K562 (cell line): ENCODE results near the gene C1orf74. TPM values are rescaled to one million over a fixed set of nuclear protein-coding genes. Genes with fewer than 3 reads are reported as not detected.

ENCODE experiments used
- ATAC-seq: fragments of 200-7000 bp; cut with Tn5 transposase; 3 replicates; pipeline ENCODE4 v1.9.1; 2020; ENCODE audit warnings: moderate library complexity
- BruUV-seq: library from RNA; stranded (reverse); fragments of 400-500 nt; replicated peaks from 2 replicates; lab custom pipeline; 2021; lab: Mats Ljungman, UMichigan
- CTCF ChIA-PET: fragments of 300-600 bp; formaldehyde crosslinking; extraction: SDS; loops from one replicate; lab custom pipeline; 2021; ENCODE audit warnings: low intra/inter-chr PET ratio; lab: Yijun Ruan, JAX
- POLR2A ChIA-PET: fragments of 300-600, 350-650 bp; sonication (Branson Sonifier 250); formaldehyde crosslinking; extraction: SDS; loops from one replicate; lab custom pipeline; 2021; ENCODE audit warnings: antibody characterized with exemption, inconsistent platforms; lab: Yijun Ruan, JAX
- DNase-seq, 4 experiments: peaks; one replicate each; pipeline versions ENCODE4 v3.0.0 to v3.0.0-alpha.2; 2011 to 2018; ENCODE audit warnings: low spot score in 3 of 4, mixed read lengths in 3 of 4; ENCODE audit errors: extremely low read depth in 1 of 4
- FAIRE-seq: peaks from 2 replicates; lab custom pipeline; 2011; peaks lifted over from hg19 to GRCh38; lab: Jason Lieb, UNC
- H2AFZ ChIP-seq: 2 replicates; pipeline ENCODE4 v1.6.0; 2011; ENCODE audit warnings: low read depth, low read length, control low read depth, inconsistent platforms
- H3K27ac ChIP-seq: fragments of 200-600 bp; 3 replicates; pipeline ENCODE4 v1.8.0; 2011; ENCODE audit warnings: low read depth, mild to moderate bottlenecking, control low read depth, inconsistent platforms, low read length, moderate library complexity, mixed read lengths; ENCODE audit errors: extremely low read depth
- H3K27me3 ChIP-seq, 2 experiments: fragments of 300-600 bp in 1 of 2; 2 replicates in 1 of 2; 3 replicates in 1 of 2; pipeline versions ENCODE4 v1.6.0 to v1.8.0; 2011; ENCODE audit warnings: inconsistent platforms in 2 of 2, low read length in 2 of 2, mild to moderate bottlenecking in 1 of 2, mixed read lengths in 1 of 2, moderate library complexity in 1 of 2; ENCODE audit not compliant: control insufficient read depth in 2 of 2, insufficient read depth in 2 of 2
- H3K36me3 ChIP-seq: fragments of 300-600 bp; 3 replicates; pipeline ENCODE4 v1.8.0; 2011; ENCODE audit warnings: mild to moderate bottlenecking, low read length, inconsistent platforms; ENCODE audit not compliant: control insufficient read depth, insufficient read depth
- H3K4me1 ChIP-seq, 2 experiments: fragments of 200-600 bp in 1 of 2; replicated peaks in 1 of 2; 2 replicates in 1 of 2; 3 replicates in 1 of 2; pipeline versions ENCODE4 v1.5.1 to v1.8.0; 2011; ENCODE audit warnings: inconsistent platforms in 2 of 2, low read length in 2 of 2, mild to moderate bottlenecking in 1 of 2, mixed read lengths in 1 of 2, moderate library complexity in 1 of 2; ENCODE audit not compliant: control insufficient read depth in 2 of 2, insufficient read depth in 2 of 2
- H3K4me2 ChIP-seq: 2 replicates; pipeline ENCODE4 v1.6.1; 2011; ENCODE audit warnings: low read length, control low read depth, inconsistent platforms, mixed read lengths; ENCODE audit not compliant: insufficient read depth
- H3K4me3 ChIP-seq: fragments of 200-600 bp; sonication (generic), shearing (Covaris generic); 2 replicates; pipeline ENCODE4 v1.5.1; 2016; ENCODE audit warnings: control low read depth, inconsistent platforms
- H3K79me2 ChIP-seq: fragments of 200-600 bp; 3 replicates; pipeline ENCODE4 v1.8.0; 2011; ENCODE audit warnings: low read length, inconsistent platforms; ENCODE audit not compliant: control insufficient read depth, insufficient read depth
- H3K9ac ChIP-seq, 2 experiments: 2 replicates each; pipeline versions ENCODE4 v1.6.0 to v1.6.1; 2011; ENCODE audit warnings: low read depth in 2 of 2, low read length in 2 of 2, control low read depth in 1 of 2, inconsistent platforms in 1 of 2, mild to moderate bottlenecking in 1 of 2, mixed read lengths in 1 of 2; ENCODE audit not compliant: insufficient read depth in 1 of 2
- H3K9me1 ChIP-seq: one replicate; pipeline ENCODE4 v1.6.0; 2011; ENCODE audit warnings: inconsistent platforms, mild to moderate bottlenecking, low read length, moderate library complexity; ENCODE audit not compliant: control insufficient read depth, insufficient read depth
- H3K9me3 ChIP-seq: replicated peaks from 2 replicates; pipeline ENCODE4 v1.5.1; 2011; ENCODE audit warnings: low read depth, low read length, inconsistent platforms; ENCODE audit not compliant: control insufficient read depth, insufficient read depth
- H4K20me1 ChIP-seq: replicated peaks from 2 replicates; pipeline ENCODE4 v1.6.1; 2011; ENCODE audit warnings: low read length, inconsistent platforms, mixed read lengths; ENCODE audit not compliant: control insufficient read depth, insufficient read depth
- ARID4B ChIP-seq: sonication (generic); formaldehyde crosslinking; IDR thresholded peaks from 2 replicates; pipeline ENCODE4 v1.8.0; 2022; ENCODE audit warnings: mild to moderate bottlenecking, missing genetic modification reagents
- CAMTA2 ChIP-seq: fragments of 250-450 bp; sonication (Bioruptor Pico); conservative IDR thresholded peaks from 2 replicates; pipeline ENCODE4 v1.5.1; 2022
- CBFA2T2 ChIP-seq: fragments of 450-650 bp; conservative IDR thresholded peaks from 2 replicates; pipeline ENCODE4 v1.6.1; 2017; ENCODE audit warnings: mild to moderate bottlenecking
- DIDO1 ChIP-seq: fragments of 450-650 bp; IDR thresholded peaks from 2 replicates; pipeline ENCODE4 v1.6.1; 2016; ENCODE audit warnings: low read depth, missing biosample characterization, missing genetic modification characterization
- HNRNPK ChIP-seq: fragments of 200-400 bp; formaldehyde crosslinking; IDR thresholded peaks from one replicate; pipeline ENCODE4 v1.6.1; 2018; ENCODE audit warnings: mild to moderate bottlenecking, low read depth, low read length; ENCODE audit not compliant: poor library complexity, severe bottlenecking
- KDM2B ChIP-seq: fragments of 250-450 bp; sonication (Bioruptor Pico); IDR thresholded peaks from 2 replicates; pipeline ENCODE4 v1.8.0; 2021; ENCODE audit warnings: mild to moderate bottlenecking, moderate library complexity
- MTA2 ChIP-seq: fragments of 450-650 bp; IDR thresholded peaks from 2 replicates; pipeline ENCODE4 v1.6.1; 2016; ENCODE audit warnings: low read depth
- NCOA4 ChIP-seq: fragments of 450-650 bp; IDR thresholded peaks from 2 replicates; pipeline ENCODE4 v1.6.1; 2018; ENCODE audit warnings: mild to moderate bottlenecking; ENCODE audit not compliant: partially characterized antibody
- NR1H2 ChIP-seq: sonication (generic); formaldehyde crosslinking; IDR thresholded peaks from 2 replicates; pipeline ENCODE4 v1.4.0; 2020; ENCODE audit warnings: mild to moderate bottlenecking, missing genetic modification reagents
- RHOXF2B ChIP-seq: fragments of 250-450 bp; sonication (Bioruptor Pico); conservative IDR thresholded peaks from 2 replicates; pipeline ENCODE4 v1.5.1; 2021
- SOX6 ChIP-seq: fragments of 450-650 bp; IDR thresholded peaks from 2 replicates; pipeline ENCODE4 v1.6.1; 2014; ENCODE audit warnings: mild to moderate bottlenecking
- UBTF ChIP-seq, 2 experiments: IDR thresholded peaks; 2 replicates each; pipeline ENCODE4 v1.6.1; 2012; ENCODE audit warnings: improper control_type of control experiment in 2 of 2, low read depth in 2 of 2, low read length in 2 of 2, borderline replicate concordance in 1 of 2
- YBX1 ChIP-seq: fragments of 450-650 bp; IDR thresholded peaks from 2 replicates; pipeline ENCODE4 v1.7.1; 2016; ENCODE audit warnings: mild to moderate bottlenecking
- ZNF280A ChIP-seq: fragments of 450-650 bp; IDR thresholded peaks from 2 replicates; pipeline ENCODE4 v1.6.1; 2018; ENCODE audit warnings: mild to moderate bottlenecking, low read depth; ENCODE audit not compliant: partially characterized antibody
- ZNF282 ChIP-seq: sonication (generic); formaldehyde crosslinking; IDR thresholded peaks from 2 replicates; pipeline ENCODE4 v1.8.1; 2023; ENCODE audit warnings: missing genetic modification reagents
- ZNF316 ChIP-seq: fragments of 450-650 bp; IDR thresholded peaks from 2 replicates; pipeline ENCODE4 v1.6.1; 2016
- WGBS: fragments of 100-300 bp; shearing (Covaris generic); methylation state at CpG from one replicate; pipeline ENCODE4 v1.1.6; 2016; ENCODE audit warnings: low coverage, mixed read lengths; ENCODE audit not compliant: insufficient coverage; ENCODE audit errors: missing lambda C conversion rate; 5-methylcytosine and 5-hydroxymethylcytosine counted together
- in situ Hi-C: fragments of 300-500 bp; cut with MboI; formaldehyde crosslinking; loops from 4 replicates; pipeline ENCODE4 v1.15.0; 2018; ENCODE audit warnings: inconsistent platforms, mixed read lengths
- intact Hi-C: fragments of 100-400 bp; cut with micrococcal nuclease; formaldehyde crosslinking; loops from 2 replicates; pipeline ENCODE4 v1.14.2; 2022
- polyA plus RNA-seq, 8 experiments: library from polyadenylated mRNA; depleted of rRNA in 4 of 8; stranded (reverse) in 5 of 8; unstranded in 3 of 8; fragments of >200 nt; fragmentation: Nextera tagmentation in 2 of 8; fragmentation: Illumina TruSeq in 1 of 8; extraction: Ambion mirVana in 2 of 8; extraction: Trizol in 1 of 8; gene quantifications; 2 replicates each; pipeline versions ENCODE4 v1.2.1 to v1.2.3, GENCODE V29; 2011 to 2014; ENCODE audit warnings: inconsistent platforms in 1 of 8, missing spikeins in 1 of 8
- total RNA-seq, 7 experiments: library from RNA; depleted of rRNA in 6 of 7; stranded (reverse); fragments of >200 nt in 6 of 7; fragmentation: Illumina TruSeq in 2 of 7; extraction: Trizol in 2 of 7; gene quantifications; 2 replicates each; pipeline versions ENCODE4 v1.2.1 to v1.2.3, GENCODE V29; 2011 to 2021; ENCODE audit warnings: low replicate concordance in 1 of 7

C1orf74 gene
- total and polyA plus RNA-seq, 9 of the 15 experiments (the other 6 are each of a cell fraction or from before 2014, with no cell fraction given): 4.0 to 7.6 (median 5.7) TPM

- no peaks in the 10 kb centered on the region for H3K79me2 ChIP-seq
- WGBS: 0% methylated on average over 1 of the region's 1 CpG
- H4K20me1 ChIP-seq: 0 out of 2 replicates have a peak, but pooled peaks cover 8% of the 10 kb centered on the region
- H3K27me3 ChIP-seq: peaks cover 25 to 51% of the 10 kb centered on the region in 2 experiments
- no peak overlapping the region for H3K27ac ChIP-seq
- no peaks in the 10 kb centered on the region for H3K9me1 ChIP-seq
- no peak overlapping the region for H3K4me2 ChIP-seq
- ChIA-PET POLR2A (interaction anchor here (0.6 to 1.3 kb wide), 2 partner anchors 14 to 216 kb away, joined by 3 to 5 read pairs; no protein-coding TSS in a partner anchor), CTCF (no interaction called here)
- H3K9ac ChIP-seq: no peak overlapping the region
- no TSS peak for BruUV-seq
- ATAC-seq (no peak), FAIRE-seq (no peak), DNase-seq (no peak)
- no peaks in the 10 kb centered on the region for H3K9me3 ChIP-seq
- H3K4me3 ChIP-seq: no peak overlapping the region
- H3K4me1 ChIP-seq: no peaks in the 10 kb centered on the region; a peak in 1 of 5 replicates
- in situ Hi-C loops: no loop called here
- intact Hi-C loops: no loop called here
- no peaks in the 10 kb centered on the region for H3K36me3 ChIP-seq
- H2AFZ ChIP-seq: no peak overlapping the region
- TF ChIP-seq RHOXF2B (CRISPR knock-in tag): no peak
- no peak for TF ChIP-seq SOX6
- no peak for TF ChIP-seq KDM2B (CRISPR knock-in tag)
- no peak for TF ChIP-seq DIDO1
- no peak for TF ChIP-seq CBFA2T2
- no peak for TF ChIP-seq NCOA4
- no peak for TF ChIP-seq NR1H2 (CRISPR knock-in tag)
- TF ChIP-seq ZNF316: no peak
- no peak for TF ChIP-seq MTA2
- TF ChIP-seq ZNF280A: no peak
- TF ChIP-seq CAMTA2: no peak
- TF ChIP-seq ZNF282 (CRISPR knock-in tag): no peak
- no peak for TF ChIP-seq UBTF (IDR thresholded peaks at IDR 0.05; ENCODE audit: borderline replicate concordance in 1 of 2, low read depth in 2 of 2, low read length in 2 of 2)
- TF ChIP-seq ARID4B (CRISPR knock-in tag): no peak
- no peak for TF ChIP-seq HNRNPK
- no peak for TF ChIP-seq YBX1
These were observed 29.1 kb downstream of the C1orf74 start for GRCh38 chr1:209755256-209755655.
